Measurements from ENCODE around the gene NEK9.

- TF ChIP-seq CTCF (IDR thresholded peaks at IDR 0.05) (no peak), POLR2A (IDR thresholded peaks at IDR 0.05) (no peak)
Measured at GRCh38 chr14:75123991-75124390, 2.9 kb downstream of the NEK9 start.
